GM19238 (cell line): ENCODE results near the gene HDAC10.
A peak's percentile ranks its signal among the peaks of the same experiment; 100 is the strongest.

Experiments
- DNase-seq: peaks from one replicate; pipeline ENCODE4 v3.0.0; 2011; ENCODE audit warnings: low spot score; ENCODE audit not compliant: insufficient read length

Gene HDAC10

GRCh38 chr22:50250555-50251476, at the start of gene HDAC10:
Gene HDAC10, minus strand, starts transcription at chr22:50251265. Its CDS starts 233 bp downstream, at chr22:50251032.
- DNase-seq, result peak; percentile 92

GRCh38 chr22:50300620-50301257, 49.7 kb upstream of the HDAC10 start:
- DNase-seq, result no peak

- no peak for DNase-seq
These were observed 48.9 kb upstream of the HDAC10 start for GRCh38 chr22:50299785-50300619.

GRCh38 chr22:50298937-50299784, 48.1 kb upstream of the HDAC10 start:
- DNase-seq, result no peak

- no peak for DNase-seq
These were observed 47.2 kb upstream of the HDAC10 start for GRCh38 chr22:50298266-50298637.

- DNase-seq, result no peak
These were observed 46.6 kb upstream of the HDAC10 start for GRCh38 chr22:50297510-50298265.

- DNase-seq, result no peak
These were observed 45.8 kb upstream of the HDAC10 start for GRCh38 chr22:50296658-50297490.

- no peak for DNase-seq
These were observed 43.2 kb upstream of the HDAC10 start for GRCh38 chr22:50294319-50294656.

GRCh38 chr22:50293441-50294318, 42.6 kb upstream of the HDAC10 start:
- DNase-seq, result no peak

GRCh38 chr22:50292643-50293440, 41.8 kb upstream of the HDAC10 start:
- DNase-seq, result peak; percentile 57

- no peak for DNase-seq
These were observed 39.0 kb upstream of the HDAC10 start for GRCh38 chr22:50289942-50290630.

- no peak for DNase-seq
These were observed 38.3 kb upstream of the HDAC10 start for GRCh38 chr22:50289151-50289941.

- DNase-seq, result no peak
These were observed 36.7 kb upstream of the HDAC10 start for GRCh38 chr22:50287731-50288130.

GRCh38 chr22:50286701-50287318, 35.7 kb upstream of the HDAC10 start:
- DNase-seq, result no peak

- no peak for DNase-seq
These were observed 35.2 kb upstream of the HDAC10 start for GRCh38 chr22:50286275-50286674.
